K562 treated with DMSO at 1 percent for 24 hours (cell line): ENCODE data around the gene CDC37L1. TPM values are rescaled to one million over a fixed set of nuclear protein-coding genes. Genes with fewer than 3 reads are reported as not detected.

Experiments used
- total RNA-seq: library from RNA; unstranded; fragments of 300-600 nt; gene quantifications from 2 replicates; pipeline ENCODE4 v1.2.3, GENCODE V29; 2022; ENCODE audit warnings: low read depth; ENCODE audit not compliant: insufficient read depth

Gene CDC37L1
- total RNA-seq: 4.8 and 6.4 TPM in 2 replicates

DNA sequence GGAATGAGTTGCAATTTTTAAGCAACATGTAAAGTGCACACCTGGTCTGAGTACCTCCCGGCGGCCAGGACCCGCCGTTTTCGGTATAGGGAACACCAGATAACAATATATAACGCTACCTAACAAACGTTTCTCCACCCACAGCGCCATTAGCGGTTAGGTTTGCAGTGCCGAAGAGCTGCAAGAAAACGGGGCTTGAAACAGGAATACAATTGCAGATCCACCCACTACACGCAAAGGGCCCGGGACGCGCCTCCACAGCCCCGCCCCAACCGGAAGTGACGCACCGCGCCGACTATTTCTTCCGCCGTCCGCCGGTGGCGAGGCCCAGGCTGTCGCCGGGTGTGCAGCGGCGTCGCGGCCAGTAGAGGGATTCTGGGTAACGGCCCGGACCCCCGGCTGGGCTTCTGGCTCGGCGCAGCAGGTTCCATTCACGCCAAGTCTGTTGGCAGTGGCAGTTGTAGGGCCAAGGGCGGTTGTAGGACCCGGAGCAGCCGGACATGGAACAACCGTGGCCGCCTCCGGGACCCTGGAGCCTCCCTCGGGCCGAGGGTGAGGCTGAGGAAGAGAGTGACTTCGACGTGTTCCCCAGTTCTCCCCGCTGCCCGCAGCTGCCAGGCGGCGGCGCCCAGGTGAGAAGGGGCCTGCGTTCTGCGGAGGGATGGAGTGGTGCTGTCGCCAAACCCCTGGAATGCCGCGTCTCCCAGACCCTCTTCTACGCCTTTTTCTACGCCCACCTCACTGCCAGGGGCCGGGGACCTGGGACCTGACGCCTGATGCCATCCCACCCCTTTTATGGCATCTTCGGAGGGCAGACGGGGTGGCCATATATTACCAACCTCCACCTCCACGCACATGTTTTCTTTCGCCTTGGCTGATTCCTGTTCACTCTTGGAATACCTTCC lies at the start of gene CDC37L1:
Gene CDC37L1 (plus strand): TSS at position 302 of the 905 bp plus-strand sequence. CDS start 199 bp downstream, at position 501.

GRCh38 chr9:4662108-4662988 lies 17.0 kb upstream of the CDC37L1 start, which contains the start of gene PLPP6:
Gene PLPP6, plus strand, starts transcription at chr9:4662294. Its CDS starts 82 bp downstream, at chr9:4662376.

DNA sequence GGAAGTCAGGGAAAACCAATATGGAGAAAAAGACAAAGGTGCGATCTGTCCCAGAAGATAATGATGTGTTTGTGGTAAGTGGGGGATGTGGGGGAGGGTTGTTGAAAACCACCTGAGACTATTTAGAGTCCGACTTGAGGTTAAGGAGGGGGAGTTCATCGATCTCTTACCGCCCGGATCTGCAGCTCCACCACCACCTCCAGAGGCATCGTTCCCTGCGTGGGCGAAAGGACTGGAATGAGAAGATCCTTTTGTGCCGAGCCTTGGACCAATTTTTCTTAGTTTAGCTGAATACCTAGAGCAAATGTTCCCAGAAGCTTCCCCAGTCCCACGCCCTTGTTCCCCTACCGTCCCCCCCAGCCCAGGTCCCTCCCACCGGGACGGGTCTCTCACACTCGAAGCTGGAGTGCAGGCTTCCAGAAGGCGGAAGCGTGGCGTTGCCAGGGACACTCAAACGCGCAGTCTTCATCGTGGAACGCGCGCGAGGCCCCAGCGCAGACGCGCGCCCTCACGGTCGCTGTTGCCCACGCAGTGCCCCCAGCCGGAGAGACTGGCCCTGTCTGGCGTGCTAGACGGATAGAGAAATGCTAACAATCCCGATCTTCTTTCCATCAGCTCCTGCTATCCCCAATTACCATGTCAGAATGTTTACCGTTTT lies 13.2 kb upstream of the CDC37L1 start, which contains the start of gene SPATA6L:
Gene SPATA6L (minus strand): TSS at position 439 of the 658 bp plus-strand sequence. CDS start 230 bp downstream, at position 209.

GRCh38 chr9:4740638-4741364 lies 61.4 kb downstream of the CDC37L1 start, which contains the start of gene AK3:
Gene AK3, minus strand, starts transcription at chr9:4741202. Its CDS starts 115 bp downstream, at chr9:4741087.

Other genes with a start within 250 kb of the CDC37L1 start
- gene SLC1A1, start 189.1 kb upstream of the CDC37L1 start, total RNA-seq: not detected in 2 replicates
- 8.2 and 8.4 TPM in 2 replicates for gene PLPP6, start 17.3 kb upstream of the CDC37L1 start, total RNA-seq
- gene SPATA6L, start 13.1 kb upstream of the CDC37L1 start, total RNA-seq: not detected in 2 replicates
- 28.9 and 32.6 TPM in 2 replicates for gene AK3, start 61.6 kb downstream of the CDC37L1 start, total RNA-seq
- 15.3 and 15.5 TPM in 2 replicates for gene RCL1, start 113.4 kb downstream of the CDC37L1 start, total RNA-seq